ENCODE measurements around the gene AP1G2.
"Not testable (repeated sequence)": the region's sequence is repeated elsewhere in the genome, so short reads cannot be mapped to it uniquely, and the experiment has no call there.

- TF ChIP-seq CTCF (IDR thresholded peaks at IDR 0.05 in 2 of 3, conservative IDR thresholded peaks at IDR 0.05 in 1 of 3; ENCODE audit: borderline replicate concordance in 1 of 3, insufficient read depth in 1 of 3, low read depth in 2 of 3, low read length in 2 of 3); SP1 (IDR thresholded peaks at IDR 0.05; ENCODE audit: low read depth); POLR2AphosphoS5 (IDR thresholded peaks at IDR 0.05; ENCODE audit: low read depth, low read length); ELF1 (IDR thresholded peaks at IDR 0.05; ENCODE audit: borderline replicate concordance, low read depth); EZH2 (IDR thresholded peaks at IDR 0.05); POLR2A (IDR thresholded peaks at IDR 0.05; ENCODE audit: borderline replicate concordance, extremely low read depth, insufficient read depth, insufficient read length); SRF (IDR thresholded peaks at IDR 0.05; ENCODE audit: low read depth); REST (IDR thresholded peaks at IDR 0.05; ENCODE audit: low read depth); ATF3 (IDR thresholded peaks at IDR 0.05): not testable (repeated sequence)
Observed at GRCh38 chr14:23594191-23594590, 26.6 kb upstream of the AP1G2 start.
